Endothelial cell of umbilical vein (primary cell): Measurements from ENCODE around the gene DESI1. TPM values are rescaled to one million over a fixed set of nuclear protein-coding genes. Genes with fewer than 3 reads are reported as not detected.
A peak's percentile ranks its signal among the peaks of the same experiment; 100 is the strongest.

Experiments
- BruUV-seq: library from RNA; stranded (reverse); fragments of 400-500 nt; replicated peaks from 2 replicates; lab custom pipeline; 2021; lab: Mats Ljungman, UMichigan
- CTCF ChIA-PET: fragments of 300-600, 350-600 bp; sonication (Branson Sonifier 250); formaldehyde crosslinking; loops from one replicate; lab custom pipeline; 2021; ENCODE audit warnings: antibody characterized with exemption, inconsistent platforms; lab: Charles Lee
- POLR2A ChIA-PET: fragments of 300-600, 350-600 bp; sonication (Branson Sonifier 250); formaldehyde crosslinking; loops from one replicate; lab custom pipeline; 2021; ENCODE audit warnings: antibody characterized with exemption, inconsistent platforms; lab: Charles Lee
- DNase-seq: peaks from one replicate; pipeline ENCODE4 v3.0.0-alpha.2; 2011; ENCODE audit warnings: low read depth, low spot score
- FAIRE-seq: peaks from 2 replicates; lab custom pipeline; 2011; peaks lifted over from hg19 to GRCh38; lab: Jason Lieb, UNC
- H2AFZ ChIP-seq: 2 replicates; pipeline ENCODE4 v1.6.0; 2012; ENCODE audit warnings: low read depth, low read length, control low read depth, inconsistent platforms
- H3K27ac ChIP-seq: 2 replicates; pipeline ENCODE4 v1.5.1; 2011; ENCODE audit warnings: low read depth, mild to moderate bottlenecking, control low read depth, low read length, moderate library complexity; ENCODE audit not compliant: insufficient read depth
- H3K27me3 ChIP-seq, 2 experiments: 2 replicates each; pipeline versions ENCODE4 v1.6.0 to v1.6.1; 2011; ENCODE audit warnings: low read length in 2 of 2, mixed read lengths in 1 of 2; ENCODE audit not compliant: control insufficient read depth in 2 of 2, insufficient read depth in 2 of 2
- H3K36me3 ChIP-seq, 2 experiments: 2 replicates in 1 of 2; 3 replicates in 1 of 2; pipeline ENCODE4 v1.5.1; 2011; ENCODE audit warnings: low read length in 2 of 2, mild to moderate bottlenecking in 1 of 2, moderate library complexity in 1 of 2; ENCODE audit not compliant: control insufficient read depth in 2 of 2, insufficient read depth in 2 of 2; ENCODE audit errors: extremely low read depth in 1 of 2
- H3K4me1 ChIP-seq: 3 replicates; pipeline ENCODE4 v1.5.1; 2011; ENCODE audit warnings: mild to moderate bottlenecking, low read length; ENCODE audit not compliant: control insufficient read depth, insufficient read depth; ENCODE audit errors: extremely low read depth
- H3K4me2 ChIP-seq: 2 replicates; pipeline ENCODE4 v1.6.1; 2011; ENCODE audit warnings: low read length, control low read depth, mixed read lengths; ENCODE audit not compliant: insufficient read depth
- H3K4me3 ChIP-seq, 3 experiments: fragments of 200-600 bp in 1 of 3; sonication (generic), shearing (Covaris generic) in 1 of 3; replicated peaks in 1 of 3; 2 replicates each; pipeline ENCODE4 v1.5.1; 2011 to 2016; ENCODE audit warnings: control low read depth in 3 of 3, low read length in 3 of 3, mild to moderate bottlenecking in 2 of 3, inconsistent platforms in 1 of 3, low read depth in 1 of 3, moderate library complexity in 1 of 3; ENCODE audit not compliant: insufficient read depth in 1 of 3
- H3K79me2 ChIP-seq: 2 replicates; pipeline ENCODE4 v1.6.0; 2012; ENCODE audit warnings: low read length, inconsistent platforms; ENCODE audit not compliant: control insufficient read depth, insufficient read depth
- H3K9ac ChIP-seq: replicated peaks from 2 replicates; pipeline ENCODE3; 2011; ENCODE audit warnings: low read length, control low read depth; ENCODE audit not compliant: insufficient read depth; ENCODE audit errors: extremely low read depth
- H3K9me1 ChIP-seq: replicated peaks from 3 replicates; pipeline ENCODE4 v1.6.0; 2011; ENCODE audit warnings: mild to moderate bottlenecking, low read length; ENCODE audit not compliant: control insufficient read depth, insufficient read depth; ENCODE audit errors: extremely low read depth
- H3K9me3 ChIP-seq: replicated peaks from 2 replicates; pipeline ENCODE4 v1.5.1; 2012; ENCODE audit warnings: low read length, inconsistent platforms; ENCODE audit not compliant: control insufficient read depth, insufficient read depth
- H4K20me1 ChIP-seq: replicated peaks from 2 replicates; pipeline ENCODE3; 2011; ENCODE audit warnings: mild to moderate bottlenecking, low read length; ENCODE audit not compliant: control insufficient read depth, insufficient read depth; ENCODE audit errors: extremely low read depth
- CTCF ChIP-seq, 2 donors: IDR thresholded peaks; 1 replicate in 1 of 2; 2 replicates in 1 of 2; pipeline ENCODE4 v1.5.1; 2011; ENCODE audit warnings: low read length in 2 of 2, mild to moderate bottlenecking in 2 of 2, moderate library complexity in 2 of 2, control low read depth in 1 of 2, inconsistent platforms in 1 of 2, low read depth in 1 of 2; ENCODE audit not compliant: insufficient read depth in 1 of 2; ENCODE audit errors: extremely low read depth in 1 of 2
- EZH2 ChIP-seq: IDR thresholded peaks from 2 replicates; pipeline ENCODE4 v1.6.1; 2012; ENCODE audit warnings: borderline replicate concordance, low read depth, mild to moderate bottlenecking, moderate library complexity, low read length, inconsistent platforms; ENCODE audit not compliant: severe bottlenecking
- FOS ChIP-seq: IDR thresholded peaks from 2 replicates; pipeline ENCODE4 v1.6.1; 2011; ENCODE audit warnings: mild to moderate bottlenecking, low read length, moderate library complexity, borderline replicate concordance; ENCODE audit not compliant: insufficient read depth
- GATA2 ChIP-seq: IDR thresholded peaks from 2 replicates; pipeline ENCODE4 v1.7.0; 2011; ENCODE audit warnings: low read depth, mild to moderate bottlenecking, moderate library complexity, mixed read lengths, low read length; ENCODE audit not compliant: insufficient read length, insufficient read depth
- JUN ChIP-seq: IDR thresholded peaks from 2 replicates; pipeline ENCODE4 v1.6.1; 2011; ENCODE audit warnings: borderline replicate concordance, low read depth; ENCODE audit not compliant: insufficient read length, insufficient read depth
- MYC ChIP-seq: IDR thresholded peaks from one replicate; pipeline ENCODE4 v1.6.1; 2011; ENCODE audit warnings: mild to moderate bottlenecking, low read depth, low read length
- POLR2A ChIP-seq: IDR thresholded peaks from 2 replicates; pipeline ENCODE4 v1.6.1; 2012; ENCODE audit warnings: low read depth, mild to moderate bottlenecking, control low read depth, low read length
- POLR2AphosphoS5 ChIP-seq: IDR thresholded peaks from 2 replicates; pipeline ENCODE4 v1.6.1; 2012; ENCODE audit warnings: low read depth, mild to moderate bottlenecking, control low read depth, low read length, moderate library complexity; ENCODE audit not compliant: insufficient read depth
- dilution Hi-C: fragments of 300-500 bp; cut with MboI; formaldehyde crosslinking; loops from one replicate; pipeline ENCODE4 v1.15.0; 2019; ENCODE audit warnings: low sequenced_read_pairs; ENCODE audit not compliant: extremely low pct_ligation_motif_present
- intact Hi-C: fragments of 100-400 bp; cut with micrococcal nuclease; formaldehyde crosslinking; loops from one replicate; pipeline ENCODE4 v1.10.0; 2022
- polyA plus RNA-seq, 4 experiments: library from polyadenylated mRNA; depleted of rRNA in 3 of 4; stranded (reverse) in 3 of 4; unstranded in 1 of 4; fragments of >200 nt; gene quantifications; 2 replicates each; pipeline versions ENCODE4 v1.2.1 to v1.2.3, GENCODE V29; 2011 to 2012; ENCODE audit warnings: missing spikeins in 1 of 4
- total RNA-seq: library from RNA; stranded (reverse); gene quantifications from 2 replicates; pipeline ENCODE4 v1.2.3, GENCODE V29; 2021
- TF ChIP-seq, protein P1 (sequence below): IDR thresholded peaks from 2 replicates; pipeline ENCODE4 v1.6.1; 2011; ENCODE audit not compliant: insufficient read depth, insufficient read length

DESI1 gene
- total and polyA plus RNA-seq, 2 donors (not counting 3 experiments of a cell fraction or from before 2014, with no cell fraction given): 36.8 to 59.1 TPM

GRCh38 chr22:41598081-41598480 is 22.8 kb downstream of the DESI1 start:
- TSS peak; percentile 6 for BruUV-seq
- intact Hi-C loops (no loop called here), dilution Hi-C loops (no loop called here)
- TF ChIP-seq MYC (no peak), GATA2 (no peak), POLR2AphosphoS5 (peak; percentile 35), CTCF (IDR thresholded peaks at IDR 0.05; ENCODE audit: extremely low read depth in 1 of 2, insufficient read depth in 1 of 2, low read depth in 1 of 2, low read length in 2 of 2) (no peak), POLR2A (no peak), FOS (peak; percentile 65), JUN (peak; percentile 63), EZH2 (no peak)
- TF ChIP-seq, protein P1, sequence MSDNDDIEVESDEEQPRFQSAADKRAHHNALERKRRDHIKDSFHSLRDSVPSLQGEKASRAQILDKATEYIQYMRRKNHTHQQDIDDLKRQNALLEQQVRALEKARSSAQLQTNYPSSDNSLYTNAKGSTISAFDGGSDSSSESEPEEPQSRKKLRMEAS: no peak
- Histone ChIP-seq H3K9me1 (no peaks in the 10 kb centered on the region), H3K9me3 (no peaks in the 10 kb centered on the region), H3K27ac (peak overlapping the region; percentile 42), H3K4me1 (peaks cover 15% of the 10 kb centered on the region), H3K4me2 (peak overlapping the region; percentile 1), H2AFZ (no peak overlapping the region), H3K79me2 (no peaks in the 10 kb centered on the region), H3K36me3 (peaks cover 3 to 17% of the 10 kb centered on the region in 2 experiments), H3K27me3 (no peaks in the 10 kb centered on the region), H4K20me1 (no peaks in the 10 kb centered on the region), H3K4me3 (no peak overlapping the region), H3K9ac (no peak overlapping the region)
- ChIA-PET CTCF (interaction anchor here (0.5 to 3.1 kb wide), 12 partner anchors 8 to 780 kb away, joined by 3 to 61 read pairs (median 4); partner anchors contain the start of genes PMM1 and POLR3H), POLR2A (interaction anchor here (1.3 to 1.4 kb wide), 2 partner anchors 8 to 54 kb away, joined by 5 to 8 read pairs; partner anchors contain the start of gene PMM1)
- DNase-seq: peak; percentile 67
- peak; percentile 96 for FAIRE-seq
